Karpas-422 (cell line): Measurements from ENCODE around the gene TNPO1. TPM values are rescaled to one million over a fixed set of nuclear protein-coding genes. Genes with fewer than 3 reads are reported as not detected.

Experiments used
- DNase-seq: peaks from one replicate; pipeline ENCODE4 v3.0.0-alpha.2; 2015
- H2AFZ ChIP-seq: fragments of 200-600 bp; sonication (generic); 2 replicates; pipeline ENCODE4 v1.6.1; 2014; ENCODE audit warnings: antibody characterized with exemption, low read length, mixed read lengths
- H3K27ac ChIP-seq: fragments of 200-600 bp; sonication (generic); 2 replicates; pipeline ENCODE4 v1.5.1; 2014; ENCODE audit warnings: mild to moderate bottlenecking, low read length, moderate library complexity
- H3K27me3 ChIP-seq: fragments of 200-600 bp; sonication (generic); 2 replicates; pipeline ENCODE4 v1.6.1; 2014; ENCODE audit warnings: low read length, mixed read lengths
- H3K36me3 ChIP-seq: fragments of 200-600 bp; sonication (generic); 2 replicates; pipeline ENCODE4 v1.6.1; 2014; ENCODE audit warnings: low read length, mixed read lengths; ENCODE audit not compliant: insufficient read depth
- H3K4me1 ChIP-seq: fragments of 200-600 bp; sonication (generic); 2 replicates; pipeline ENCODE4 v1.6.1; 2014; ENCODE audit warnings: mild to moderate bottlenecking, low read length, mixed read lengths
- H3K4me2 ChIP-seq: fragments of 200-600 bp; sonication (generic); 2 replicates; pipeline ENCODE4 v1.6.1; 2014; ENCODE audit warnings: low read length, low read depth, mild to moderate bottlenecking; ENCODE audit not compliant: poor library complexity, severe bottlenecking
- H3K4me3 ChIP-seq: fragments of 200-600 bp; sonication (generic); 2 replicates; pipeline ENCODE4 v1.5.1; 2014; ENCODE audit warnings: mild to moderate bottlenecking, antibody characterized with exemption, low read length, mixed read lengths
- H3K79me2 ChIP-seq: fragments of 200-600 bp; sonication (generic); 2 replicates; pipeline ENCODE4 v1.6.1; 2014; ENCODE audit warnings: mild to moderate bottlenecking, low read length, mixed read lengths
- H3K9ac ChIP-seq: fragments of 200-600 bp; sonication (generic); 2 replicates; pipeline ENCODE4 v1.6.0; 2014; ENCODE audit warnings: low read length
- H3K9me2 ChIP-seq: fragments of 200-600 bp; sonication (generic), shearing (Covaris generic); replicated peaks from 2 replicates; pipeline ENCODE4 v1.6.0; 2014; ENCODE audit warnings: mild to moderate bottlenecking, low read length, moderate library complexity; ENCODE audit not compliant: insufficient read depth
- H3K9me3 ChIP-seq: fragments of 300-700, 200-600 bp; sonication (generic); 2 replicates; pipeline ENCODE4 v1.6.1; 2014; ENCODE audit warnings: low read length, mixed read lengths
- H4K20me1 ChIP-seq: fragments of 200-600 bp; sonication (generic); 2 replicates; pipeline ENCODE4 v1.6.1; 2014; ENCODE audit warnings: mild to moderate bottlenecking, antibody characterized with exemption, low read length, low read depth; ENCODE audit not compliant: insufficient read depth
- total RNA-seq: library from RNA; depleted of rRNA; stranded (reverse); fragments of >200 nt; shearing (Covaris generic); gene quantifications from 2 replicates; pipeline ENCODE4 v1.2.3, GENCODE V29; 2014; ENCODE audit warnings: low replicate concordance; rRNA removed

TNPO1 gene
- total RNA-seq: 94.1 and 95.7 TPM in 2 replicates

- peak; percentile 93 for DNase-seq
- H3K9me3 ChIP-seq: no peaks in the 10 kb centered on the region
- peak within 1 kb of the TSS; percentile 99 for H2AFZ ChIP-seq
- H3K9ac ChIP-seq: peak within 1 kb of the TSS; percentile 87
- peaks cover 3% of the 10 kb centered on the region; the same call in 1 of the 2 replicates for H3K27me3 ChIP-seq
- H3K4me2 ChIP-seq: peak within 1 kb of the TSS; percentile 99
- peaks cover 35% of the 10 kb centered on the region for H3K4me1 ChIP-seq
- no peaks in the 10 kb centered on the region for H4K20me1 ChIP-seq
- no peaks in the 10 kb centered on the region for H3K79me2 ChIP-seq
- H3K36me3 ChIP-seq: no peaks in the 10 kb centered on the region
- peak within 1 kb of the TSS; percentile 58 for H3K27ac ChIP-seq
- no peaks in the 10 kb centered on the region for H3K9me2 ChIP-seq
- H3K4me3 ChIP-seq: peak within 1 kb of the TSS; percentile 81
Measured at GRCh38 chr5:72816284-72817075, at the start of gene TNPO1. TSS of gene TNPO1 (plus strand) at chr5:72816661. CDS start at chr5:72816738, 77 bp downstream.

GRCh38 chr5:72767289-72768010, 49.0 kb upstream of the TNPO1 start:
- Histone ChIP-seq H3K4me1 (no peaks in the 10 kb centered on the region), H3K9me2 (no peaks in the 10 kb centered on the region), H3K36me3 (no peaks in the 10 kb centered on the region), H3K79me2 (no peaks in the 10 kb centered on the region), H3K4me2 (no peak overlapping the region), H4K20me1 (no peaks in the 10 kb centered on the region), H2AFZ (no peak overlapping the region), H3K27ac (no peak overlapping the region), H3K9ac (no peak overlapping the region), H3K9me3 (no peaks in the 10 kb centered on the region), H3K4me3 (no peak overlapping the region), H3K27me3 (no peaks in the 10 kb centered on the region)
- DNase-seq: no peak

DNA sequence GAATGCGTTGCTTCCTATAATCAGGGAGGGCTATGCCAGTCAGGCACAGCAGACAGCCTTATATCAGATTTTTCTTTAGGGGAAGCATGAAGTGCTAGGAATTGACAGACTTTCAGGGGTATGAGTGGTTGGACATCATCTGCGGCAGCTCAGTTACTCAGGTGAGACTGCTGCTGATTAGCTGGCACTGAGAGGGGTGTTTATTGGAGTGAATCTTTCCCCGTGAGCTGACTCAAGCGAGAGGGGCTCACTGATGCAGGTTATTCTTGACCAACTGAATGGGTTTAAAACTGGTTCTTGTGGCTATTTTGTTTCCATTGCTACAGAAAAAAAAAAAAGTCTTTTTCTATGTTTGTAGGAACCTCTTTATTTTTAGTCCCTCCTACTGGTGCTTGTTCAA, 46.2 kb upstream of the TNPO1 start:
- Histone ChIP-seq H3K36me3 (no peaks in the 10 kb centered on the region), H3K4me1 (no peaks in the 10 kb centered on the region), H2AFZ (no peak overlapping the region), H3K4me2 (no peak overlapping the region), H3K79me2 (no peaks in the 10 kb centered on the region), H3K9me3 (no peaks in the 10 kb centered on the region), H3K27me3 (no peaks in the 10 kb centered on the region), H3K4me3 (no peak overlapping the region), H3K27ac (no peak overlapping the region), H3K9ac (no peak overlapping the region), H3K9me2 (no peaks in the 10 kb centered on the region), H4K20me1 (no peaks in the 10 kb centered on the region)
- no peak for DNase-seq

DNA sequence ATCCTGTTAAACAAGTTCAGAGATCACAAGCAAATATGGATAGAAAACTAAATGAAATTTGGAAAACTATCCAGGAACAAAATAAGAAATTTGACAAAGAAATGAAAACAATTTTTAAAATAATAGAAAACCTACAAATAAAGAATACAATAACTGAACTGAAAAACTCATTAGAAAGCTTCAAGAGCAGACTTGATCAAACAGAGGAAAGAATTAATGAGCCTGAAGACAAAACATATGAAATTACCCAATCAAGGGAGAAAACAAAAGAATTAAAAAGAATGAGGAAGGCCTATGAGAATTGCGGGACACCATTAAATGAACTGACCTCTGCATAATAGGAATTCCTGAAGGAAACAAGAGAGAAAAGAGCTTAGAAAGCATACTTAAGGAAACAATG, 39.8 kb upstream of the TNPO1 start:
- Histone ChIP-seq H3K9ac (no peak overlapping the region), H2AFZ (no peak overlapping the region), H3K9me2 (no peaks in the 10 kb centered on the region), H3K36me3 (no peaks in the 10 kb centered on the region), H3K4me1 (no peaks in the 10 kb centered on the region), H3K4me2 (no peak overlapping the region), H3K27ac (no peak overlapping the region), H3K79me2 (no peaks in the 10 kb centered on the region), H3K4me3 (no peak overlapping the region), H3K9me3 (peaks cover 22% of the 10 kb centered on the region), H3K27me3 (peaks cover 5% of the 10 kb centered on the region; the same call in 1 of the 2 replicates), H4K20me1 (no peaks in the 10 kb centered on the region)
- no peak for DNase-seq

GRCh38 chr5:72779520-72779919, 36.9 kb upstream of the TNPO1 start:
- Histone ChIP-seq H3K4me3 (no peak overlapping the region), H3K36me3 (no peaks in the 10 kb centered on the region), H3K9ac (no peak overlapping the region), H3K4me1 (no peaks in the 10 kb centered on the region), H3K79me2 (no peaks in the 10 kb centered on the region), H3K27me3 (peaks cover 5% of the 10 kb centered on the region; the same call in 1 of the 2 replicates), H3K9me2 (no peaks in the 10 kb centered on the region), H2AFZ (no peak overlapping the region), H3K27ac (no peak overlapping the region), H4K20me1 (no peaks in the 10 kb centered on the region), H3K4me2 (no peak overlapping the region), H3K9me3 (peaks cover 22% of the 10 kb centered on the region)
- no peak for DNase-seq

DNA sequence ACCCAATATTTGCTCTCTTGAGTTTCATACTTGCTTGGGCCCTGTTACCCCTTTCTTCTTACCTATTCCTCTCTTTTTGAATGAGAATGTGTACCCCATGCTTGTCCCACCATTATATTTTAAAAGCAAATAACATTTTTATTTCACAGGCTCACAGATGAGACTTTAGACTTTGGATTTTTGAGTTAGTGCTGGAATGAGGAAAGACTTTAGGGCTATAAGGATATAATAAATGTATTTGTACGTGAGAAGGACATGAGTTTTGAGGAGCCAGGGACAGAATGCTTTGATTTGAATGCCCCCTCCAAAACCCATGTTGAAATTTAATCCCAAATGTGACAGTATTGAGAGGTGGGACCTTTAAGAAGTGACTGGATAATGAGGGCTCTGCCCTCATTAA, 33.1 kb upstream of the TNPO1 start:
- Histone ChIP-seq H3K4me3 (no peak overlapping the region), H3K4me1 (no peaks in the 10 kb centered on the region), H3K9me2 (no peaks in the 10 kb centered on the region; the same call in 1 of the 2 replicates), H3K36me3 (no peaks in the 10 kb centered on the region), H2AFZ (no peak overlapping the region), H3K9ac (no peak overlapping the region), H3K9me3 (peaks cover 6% of the 10 kb centered on the region), H3K27ac (no peak overlapping the region), H3K27me3 (no peaks in the 10 kb centered on the region), H4K20me1 (no peaks in the 10 kb centered on the region), H3K4me2 (no peak overlapping the region), H3K79me2 (no peaks in the 10 kb centered on the region)
- no peak for DNase-seq

DNA sequence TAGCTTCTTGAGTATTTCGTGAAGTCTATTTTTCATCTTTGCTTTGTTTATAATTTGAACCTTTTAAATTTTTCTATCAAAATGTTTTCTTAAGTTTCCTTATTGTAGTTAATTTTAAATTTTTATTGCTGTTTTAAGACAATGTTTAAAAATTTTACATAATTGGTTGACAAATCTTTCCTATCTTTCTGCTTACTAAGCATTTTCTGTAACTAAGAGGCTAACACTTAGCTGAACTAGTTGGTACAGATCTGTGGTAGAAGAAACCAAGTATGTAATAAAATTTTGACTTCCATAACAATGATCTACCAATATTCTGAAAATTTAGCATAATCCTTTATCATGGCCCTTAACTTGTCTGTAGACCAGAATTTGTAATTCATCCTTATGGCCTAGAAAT, 32.3 kb upstream of the TNPO1 start:
- H3K36me3 ChIP-seq: no peaks in the 10 kb centered on the region
- no peak overlapping the region for H3K27ac ChIP-seq
- peaks cover 6% of the 10 kb centered on the region for H3K9me3 ChIP-seq
- no peak for DNase-seq
- H3K4me3 ChIP-seq: no peak overlapping the region
- no peaks in the 10 kb centered on the region for H4K20me1 ChIP-seq
- H3K9ac ChIP-seq: no peak overlapping the region
- H3K79me2 ChIP-seq: no peaks in the 10 kb centered on the region
- H3K4me2 ChIP-seq: no peak overlapping the region
- no peaks in the 10 kb centered on the region; the same call in 1 of the 2 replicates for H3K9me2 ChIP-seq
- H3K27me3 ChIP-seq: no peaks in the 10 kb centered on the region
- no peaks in the 10 kb centered on the region for H3K4me1 ChIP-seq
- no peak overlapping the region for H2AFZ ChIP-seq

DNA sequence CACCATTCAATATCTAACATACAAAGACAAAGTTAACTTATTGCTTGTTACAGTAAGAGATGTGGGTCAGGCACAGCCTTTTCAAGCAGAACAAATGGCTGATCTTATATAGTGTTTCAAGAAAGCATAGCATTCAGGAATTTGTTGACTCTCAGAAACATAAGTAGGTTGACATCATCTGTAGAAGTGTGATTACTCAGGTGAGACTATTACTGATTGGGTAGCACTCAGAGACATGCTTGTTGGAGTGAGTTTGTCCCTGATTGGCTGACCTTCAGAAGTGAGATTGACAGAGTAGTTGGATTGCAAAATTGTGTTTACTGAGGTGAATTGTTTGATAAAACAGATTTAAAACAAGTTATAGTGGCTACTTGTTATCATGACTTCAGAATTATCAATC, 30.7 kb upstream of the TNPO1 start:
- Histone ChIP-seq H3K9me2 (no peaks in the 10 kb centered on the region; the same call in 1 of the 2 replicates), H3K27ac (no peak overlapping the region), H3K27me3 (no peaks in the 10 kb centered on the region), H3K36me3 (no peaks in the 10 kb centered on the region), H3K79me2 (no peaks in the 10 kb centered on the region), H3K9ac (no peak overlapping the region), H3K9me3 (no peaks in the 10 kb centered on the region), H3K4me1 (no peaks in the 10 kb centered on the region), H2AFZ (no peak overlapping the region), H3K4me3 (no peak overlapping the region), H4K20me1 (no peaks in the 10 kb centered on the region), H3K4me2 (no peak overlapping the region)
- no peak for DNase-seq
